ENCODE data around the gene PPP6R2.

GRCh38 chr22:50463188-50463900 lies 120.2 kb downstream of the PPP6R2 start:
- TF ChIP-seq CTCF (IDR thresholded peaks at IDR 0.05; ENCODE audit: extremely low read depth in 1 of 2, insufficient read depth in 1 of 2, low read depth in 1 of 2, low read length in 2 of 2) (no peak), POLR2A (IDR thresholded peaks at IDR 0.05; ENCODE audit: low read depth, low read length) (no peak), POLR2AphosphoS5 (IDR thresholded peaks at IDR 0.05; ENCODE audit: insufficient read depth, low read depth, low read length) (no peak), FOS (IDR thresholded peaks at IDR 0.05; ENCODE audit: borderline replicate concordance, insufficient read depth, low read length) (no peak), MAX (IDR thresholded peaks at IDR 0.05; ENCODE audit: insufficient read depth, insufficient read length) (no peak), EZH2 (IDR thresholded peaks at IDR 0.05; ENCODE audit: borderline replicate concordance, low read depth, low read length, severe bottlenecking) (no peak), JUN (IDR thresholded peaks at IDR 0.05; ENCODE audit: borderline replicate concordance, insufficient read depth, insufficient read length, low read depth) (no peak), MYC (IDR thresholded peaks at IDR 0.05; ENCODE audit: low read depth, low read length) (no peak), GATA2 (IDR thresholded peaks at IDR 0.05; ENCODE audit: insufficient read depth, insufficient read length, low read depth, low read length) (no peak)
